ENCODE measurements around the gene PRF1. TPM values are rescaled to one million over a fixed set of nuclear protein-coding genes. Genes with fewer than 3 reads are reported as not detected.

PRF1 gene
- total and polyA plus RNA-seq, 2 donors from 2014 or later: 1.4 to 8.8 TPM

GRCh38 chr10:70586348-70586930, 16.1 kb downstream of the PRF1 start:
- DNase-seq (no peak), FAIRE-seq (no peak)
- H3K36me3 ChIP-seq (ENCODE audit: control insufficient read depth in 2 of 3, insufficient read depth in 3 of 3, low read length in 3 of 3): no peaks in the 10 kb centered on the region
- H3K4me1 ChIP-seq (ENCODE audit: control insufficient read depth in 2 of 3, insufficient read depth in 2 of 3, low read depth in 1 of 3, low read length in 3 of 3): no peaks in the 10 kb centered on the region
- no peaks in the 10 kb centered on the region for H3K27me3 ChIP-seq (ENCODE audit: control insufficient read depth, insufficient read depth, low read length)
- no peak overlapping the region for H3K9ac ChIP-seq (ENCODE audit: low read length in 3 of 3)
- H3K4me3 ChIP-seq (ENCODE audit: low read length in 3 of 3): no peak overlapping the region
- TF ChIP-seq, protein P1, sequence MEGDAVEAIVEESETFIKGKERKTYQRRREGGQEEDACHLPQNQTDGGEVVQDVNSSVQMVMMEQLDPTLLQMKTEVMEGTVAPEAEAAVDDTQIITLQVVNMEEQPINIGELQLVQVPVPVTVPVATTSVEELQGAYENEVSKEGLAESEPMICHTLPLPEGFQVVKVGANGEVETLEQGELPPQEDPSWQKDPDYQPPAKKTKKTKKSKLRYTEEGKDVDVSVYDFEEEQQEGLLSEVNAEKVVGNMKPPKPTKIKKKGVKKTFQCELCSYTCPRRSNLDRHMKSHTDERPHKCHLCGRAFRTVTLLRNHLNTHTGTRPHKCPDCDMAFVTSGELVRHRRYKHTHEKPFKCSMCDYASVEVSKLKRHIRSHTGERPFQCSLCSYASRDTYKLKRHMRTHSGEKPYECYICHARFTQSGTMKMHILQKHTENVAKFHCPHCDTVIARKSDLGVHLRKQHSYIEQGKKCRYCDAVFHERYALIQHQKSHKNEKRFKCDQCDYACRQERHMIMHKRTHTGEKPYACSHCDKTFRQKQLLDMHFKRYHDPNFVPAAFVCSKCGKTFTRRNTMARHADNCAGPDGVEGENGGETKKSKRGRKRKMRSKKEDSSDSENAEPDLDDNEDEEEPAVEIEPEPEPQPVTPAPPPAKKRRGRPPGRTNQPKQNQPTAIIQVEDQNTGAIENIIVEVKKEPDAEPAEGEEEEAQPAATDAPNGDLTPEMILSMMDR (IDR thresholded peaks at IDR 0.05; ENCODE audit: borderline replicate concordance, extremely low read depth, insufficient read depth): no peak
- intact Hi-C loops (cut with DNase I): no loop called here
- H3K27ac ChIP-seq (ENCODE audit: low read depth in 2 of 2, low read length in 2 of 2): no peak overlapping the region
- no peaks in the 10 kb centered on the region for H3K9me3 ChIP-seq (ENCODE audit: control insufficient read depth in 2 of 3, insufficient read depth in 1 of 3, low read length in 3 of 3)

DNA sequence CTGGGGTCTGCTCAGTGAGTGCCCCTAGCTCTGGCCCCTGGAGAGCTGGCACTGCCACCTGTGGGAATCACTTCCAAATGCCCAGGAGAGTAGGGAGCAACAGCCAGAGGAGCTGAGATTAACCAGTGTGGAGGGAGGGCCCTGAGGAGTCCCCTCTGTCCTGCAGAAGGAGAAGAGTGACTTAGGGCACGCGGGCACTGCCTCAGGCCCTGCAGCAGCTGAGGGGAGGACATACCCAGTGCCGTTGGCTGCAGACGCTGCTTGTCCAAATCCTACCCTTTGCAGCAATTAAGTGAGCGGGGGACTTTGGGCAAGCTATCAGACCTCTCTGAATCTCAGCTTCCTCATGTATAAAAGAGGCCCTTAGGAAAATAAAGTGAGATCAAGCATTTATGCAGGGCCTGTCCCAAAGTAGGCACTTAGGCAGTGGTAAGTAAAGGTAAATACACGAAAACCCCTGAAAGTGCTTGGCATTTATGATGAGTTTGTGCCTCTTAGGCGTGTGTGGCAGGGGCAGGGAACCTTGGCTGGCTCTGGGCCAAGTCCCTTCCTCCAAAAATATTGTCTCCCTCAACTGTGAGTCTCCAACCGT, 16.9 kb downstream of the PRF1 start:
- no peaks in the 10 kb centered on the region for H3K4me1 ChIP-seq (ENCODE audit: control insufficient read depth in 2 of 3, insufficient read depth in 2 of 3, low read depth in 1 of 3, low read length in 3 of 3)
- intact Hi-C loops (cut with DNase I): no loop called here
- no peak overlapping the region for H3K9ac ChIP-seq (ENCODE audit: low read length in 3 of 3)
- FAIRE-seq (no peak), DNase-seq (peak in 1 of 5 donors; percentile 29)
- TF ChIP-seq, protein P1 (IDR thresholded peaks at IDR 0.05; ENCODE audit: borderline replicate concordance, extremely low read depth, insufficient read depth): no peak
- H3K27me3 ChIP-seq (ENCODE audit: control insufficient read depth, insufficient read depth, low read length): no peaks in the 10 kb centered on the region
- H3K27ac ChIP-seq (ENCODE audit: low read depth in 2 of 2, low read length in 2 of 2): no peak overlapping the region
- no peaks in the 10 kb centered on the region for H3K9me3 ChIP-seq (ENCODE audit: control insufficient read depth in 2 of 3, insufficient read depth in 1 of 3, low read length in 3 of 3)
- no peak overlapping the region for H3K4me3 ChIP-seq (ENCODE audit: low read length in 3 of 3)
- no peaks in the 10 kb centered on the region for H3K36me3 ChIP-seq (ENCODE audit: control insufficient read depth in 2 of 3, insufficient read depth in 3 of 3, low read length in 3 of 3)

DNA sequence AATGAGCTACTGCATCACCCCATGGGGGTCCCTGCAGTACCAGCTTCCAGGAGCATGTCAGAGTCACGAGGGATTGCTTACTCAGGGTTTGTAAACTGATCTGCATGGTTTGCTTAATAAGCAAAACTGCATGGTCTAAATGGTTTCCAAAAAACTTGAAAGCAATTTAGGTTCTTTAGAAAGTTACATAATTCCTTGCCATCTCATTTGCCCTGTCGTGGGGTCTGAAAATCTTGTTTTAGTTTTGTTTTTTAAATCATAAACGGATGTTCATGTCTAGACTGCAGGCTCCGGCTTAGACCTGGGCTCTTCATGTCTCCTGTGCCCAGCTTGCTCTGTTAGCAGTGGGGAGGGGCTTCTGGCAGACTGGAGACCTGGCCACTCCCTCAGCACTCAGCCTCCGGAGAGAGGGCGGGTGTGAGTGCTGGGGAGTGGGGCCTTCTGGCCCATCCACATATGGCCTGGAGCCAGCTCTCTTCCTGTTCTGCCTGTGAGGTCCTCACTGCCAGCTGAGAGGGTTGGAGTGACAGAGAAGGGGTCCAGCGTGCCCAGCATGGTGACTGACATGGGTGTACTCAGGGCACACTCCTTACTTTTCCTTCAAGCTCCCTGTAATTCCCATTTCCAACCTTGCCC, 17.5 kb downstream of the PRF1 start:
- H3K4me3 ChIP-seq (ENCODE audit: low read length in 3 of 3): no peak overlapping the region
- intact Hi-C loops (cut with DNase I): no loop called here
- H3K9ac ChIP-seq (ENCODE audit: low read length in 3 of 3): no peak overlapping the region
- FAIRE-seq (no peak), DNase-seq (peak in 4 of 5 donors; percentile 81 to 92 (median 85))
- H3K4me1 ChIP-seq (ENCODE audit: control insufficient read depth in 2 of 3, insufficient read depth in 2 of 3, low read depth in 1 of 3, low read length in 3 of 3): no peaks in the 10 kb centered on the region
- H3K9me3 ChIP-seq (ENCODE audit: control insufficient read depth in 2 of 3, insufficient read depth in 1 of 3, low read length in 3 of 3): no peaks in the 10 kb centered on the region
- H3K27ac ChIP-seq (ENCODE audit: low read depth in 2 of 2, low read length in 2 of 2): no peak overlapping the region
- TF ChIP-seq, protein P1 (IDR thresholded peaks at IDR 0.05; ENCODE audit: borderline replicate concordance, extremely low read depth, insufficient read depth): no peak
- no peaks in the 10 kb centered on the region for H3K27me3 ChIP-seq (ENCODE audit: control insufficient read depth, insufficient read depth, low read length)
- no peaks in the 10 kb centered on the region for H3K36me3 ChIP-seq (ENCODE audit: control insufficient read depth in 2 of 3, insufficient read depth in 3 of 3, low read length in 3 of 3)

All from kidney (tissue), 14 donors.